ENCODE data around the gene TMEM267.
"Not testable (repeated sequence)": the region's sequence is repeated elsewhere in the genome, so short reads cannot be mapped to it uniquely, and the experiment has no call there.

The TMEM267 gene

DNA sequence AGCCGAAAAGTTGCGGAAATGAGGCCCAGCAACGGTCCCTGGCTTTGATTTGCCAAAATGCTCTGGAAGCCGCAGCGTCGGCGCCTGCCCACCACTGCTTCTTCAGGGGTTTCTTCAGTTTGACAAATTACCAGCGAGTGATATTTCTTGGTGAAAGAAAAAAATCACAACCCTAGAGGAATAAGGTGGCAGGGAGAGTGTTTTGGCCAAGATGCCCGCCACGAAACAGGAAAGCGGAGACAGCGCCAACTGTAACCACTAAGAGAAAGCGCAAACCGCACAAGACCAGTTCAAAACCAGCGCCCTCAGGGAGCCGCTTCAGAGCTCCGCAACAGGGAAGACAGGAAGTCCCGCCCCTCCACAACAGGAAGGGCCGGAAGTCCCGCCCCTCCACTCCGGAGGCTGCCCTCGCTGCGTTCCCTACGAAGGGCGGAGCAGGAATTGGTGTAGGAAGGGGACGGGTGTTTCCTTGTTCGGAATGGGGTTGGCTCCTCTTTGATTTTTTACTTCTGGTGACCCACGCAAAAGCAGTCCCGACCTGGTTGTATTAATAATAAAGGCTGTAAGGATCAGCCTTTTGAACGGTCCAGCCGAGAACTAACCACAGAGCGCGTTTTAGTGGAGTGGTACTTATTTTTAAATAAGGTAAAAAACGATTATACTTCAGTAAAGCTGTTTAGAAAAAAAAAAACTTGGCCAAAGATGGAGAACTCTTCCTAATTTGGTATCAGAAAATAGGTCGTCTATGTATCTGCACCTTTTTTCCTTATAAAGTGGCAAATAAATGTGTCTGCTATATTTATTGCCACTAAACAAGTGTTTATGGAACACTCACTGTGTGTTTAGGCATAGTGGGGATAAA lies 31.4 kb upstream of the TMEM267 start, which contains the start of gene C5orf34:
TSS of gene C5orf34 (minus strand) at position 333 of the 862 bp plus-strand sequence. CDS start 5,809 bp downstream, outside the sequence.
- TF ChIP-seq, protein P1, sequence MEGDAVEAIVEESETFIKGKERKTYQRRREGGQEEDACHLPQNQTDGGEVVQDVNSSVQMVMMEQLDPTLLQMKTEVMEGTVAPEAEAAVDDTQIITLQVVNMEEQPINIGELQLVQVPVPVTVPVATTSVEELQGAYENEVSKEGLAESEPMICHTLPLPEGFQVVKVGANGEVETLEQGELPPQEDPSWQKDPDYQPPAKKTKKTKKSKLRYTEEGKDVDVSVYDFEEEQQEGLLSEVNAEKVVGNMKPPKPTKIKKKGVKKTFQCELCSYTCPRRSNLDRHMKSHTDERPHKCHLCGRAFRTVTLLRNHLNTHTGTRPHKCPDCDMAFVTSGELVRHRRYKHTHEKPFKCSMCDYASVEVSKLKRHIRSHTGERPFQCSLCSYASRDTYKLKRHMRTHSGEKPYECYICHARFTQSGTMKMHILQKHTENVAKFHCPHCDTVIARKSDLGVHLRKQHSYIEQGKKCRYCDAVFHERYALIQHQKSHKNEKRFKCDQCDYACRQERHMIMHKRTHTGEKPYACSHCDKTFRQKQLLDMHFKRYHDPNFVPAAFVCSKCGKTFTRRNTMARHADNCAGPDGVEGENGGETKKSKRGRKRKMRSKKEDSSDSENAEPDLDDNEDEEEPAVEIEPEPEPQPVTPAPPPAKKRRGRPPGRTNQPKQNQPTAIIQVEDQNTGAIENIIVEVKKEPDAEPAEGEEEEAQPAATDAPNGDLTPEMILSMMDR (IDR thresholded peaks at IDR 0.05; ENCODE audit: unreplicated experiment in 3 of 3), result peak in 1 of 3 experiments; percentile 11
- H3K36me3 Mint-ChIP-seq (ENCODE audit: low read depth), result peaks cover 26% of the 10 kb centered on the region
- peaks cover 8% of the 10 kb centered on the region for H3K9me3 Mint-ChIP-seq
- H3K27ac Mint-ChIP-seq, result peak within 1 kb of the TSS; percentile 99
- H3K4me3 Mint-ChIP-seq, result peak within 1 kb of the TSS; percentile 93 to 96 (median 94)
- H3K4me1 Mint-ChIP-seq, result peaks cover 32% of the 10 kb centered on the region
- H3K27me3 Mint-ChIP-seq (ENCODE audit: low read depth), result no peaks in the 10 kb centered on the region

- H3K27me3 Mint-ChIP-seq (ENCODE audit: low read depth), result no peaks in the 10 kb centered on the region
- peaks cover 22% of the 10 kb centered on the region for H3K36me3 Mint-ChIP-seq (ENCODE audit: low read depth)
- peaks cover 8% of the 10 kb centered on the region for H3K9me3 Mint-ChIP-seq
- peak overlapping the region; percentile 99 for H3K27ac Mint-ChIP-seq
- TF ChIP-seq, protein P1 (IDR thresholded peaks at IDR 0.05; ENCODE audit: unreplicated experiment in 3 of 3), result no peak
- peaks cover 32% of the 10 kb centered on the region for H3K4me1 Mint-ChIP-seq
- H3K4me3 Mint-ChIP-seq, result peak overlapping the region; percentile 93 to 96 (median 94)
Measured at GRCh38 chr5:43514471-43514815, 30.8 kb upstream of the TMEM267 start.

DNA sequence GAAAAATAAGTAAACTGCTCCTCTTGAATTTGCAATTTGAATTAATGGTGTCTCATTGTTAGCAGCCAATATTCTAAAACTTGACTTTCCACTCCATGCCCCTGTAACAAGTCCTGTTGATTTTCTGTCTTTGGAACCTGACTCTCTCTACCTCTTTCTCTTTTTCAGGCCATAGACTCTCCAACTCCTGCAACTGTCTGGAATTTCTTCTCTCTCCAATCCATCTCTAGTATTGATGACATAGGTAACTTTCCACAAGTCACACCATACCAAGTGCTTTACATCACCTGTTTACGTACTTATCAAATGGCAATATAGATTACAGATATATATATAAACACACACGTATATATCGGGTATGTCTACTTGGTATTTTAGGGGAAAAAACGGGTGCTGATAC lies 30.4 kb upstream of the TMEM267 start:
- Mint-ChIP-seq H3K4me3 (peak overlapping the region; percentile 93 to 96 (median 94)), H3K27me3 (ENCODE audit: low read depth) (no peaks in the 10 kb centered on the region), H3K36me3 (ENCODE audit: low read depth) (peaks cover 20% of the 10 kb centered on the region), H3K27ac (peak overlapping the region; percentile 99), H3K4me1 (peaks cover 32% of the 10 kb centered on the region), H3K9me3 (peaks cover 8% of the 10 kb centered on the region)
- TF ChIP-seq, protein P1 (IDR thresholded peaks at IDR 0.05; ENCODE audit: unreplicated experiment in 3 of 3), result no peak

- Mint-ChIP-seq H3K36me3 (ENCODE audit: low read depth) (peaks cover 20% of the 10 kb centered on the region), H3K4me1 (peaks cover 28% of the 10 kb centered on the region)
- not testable (repeated sequence) for H3K4me3 Mint-ChIP-seq; H3K27me3 Mint-ChIP-seq (ENCODE audit: low read depth); H3K27ac Mint-ChIP-seq; H3K9me3 Mint-ChIP-seq
Measured at GRCh38 chr5:43511062-43511461, 27.4 kb upstream of the TMEM267 start.

DNA sequence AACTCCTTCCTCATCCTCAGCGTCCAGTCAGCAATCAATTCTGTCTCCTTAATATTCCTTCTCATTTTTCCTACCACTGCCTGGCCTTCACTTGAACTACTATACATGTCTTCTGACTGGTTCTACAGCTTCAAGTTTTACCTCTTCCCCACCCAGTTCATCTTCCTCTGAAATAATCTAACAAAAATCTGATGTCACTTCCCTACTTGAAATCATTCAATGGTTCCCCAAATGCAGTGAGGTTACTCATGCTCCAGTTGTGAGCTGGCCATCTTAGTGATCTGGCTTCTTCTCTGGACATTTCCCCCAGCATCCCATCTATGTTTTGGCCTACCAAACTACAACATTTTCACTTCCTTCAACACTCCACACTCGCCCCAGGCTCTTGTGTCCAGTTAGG lies 14.9 kb upstream of the TMEM267 start:
- no peak overlapping the region for H3K27ac Mint-ChIP-seq
- TF ChIP-seq, protein P1 (IDR thresholded peaks at IDR 0.05; ENCODE audit: unreplicated experiment in 3 of 3), result no peak

DNA sequence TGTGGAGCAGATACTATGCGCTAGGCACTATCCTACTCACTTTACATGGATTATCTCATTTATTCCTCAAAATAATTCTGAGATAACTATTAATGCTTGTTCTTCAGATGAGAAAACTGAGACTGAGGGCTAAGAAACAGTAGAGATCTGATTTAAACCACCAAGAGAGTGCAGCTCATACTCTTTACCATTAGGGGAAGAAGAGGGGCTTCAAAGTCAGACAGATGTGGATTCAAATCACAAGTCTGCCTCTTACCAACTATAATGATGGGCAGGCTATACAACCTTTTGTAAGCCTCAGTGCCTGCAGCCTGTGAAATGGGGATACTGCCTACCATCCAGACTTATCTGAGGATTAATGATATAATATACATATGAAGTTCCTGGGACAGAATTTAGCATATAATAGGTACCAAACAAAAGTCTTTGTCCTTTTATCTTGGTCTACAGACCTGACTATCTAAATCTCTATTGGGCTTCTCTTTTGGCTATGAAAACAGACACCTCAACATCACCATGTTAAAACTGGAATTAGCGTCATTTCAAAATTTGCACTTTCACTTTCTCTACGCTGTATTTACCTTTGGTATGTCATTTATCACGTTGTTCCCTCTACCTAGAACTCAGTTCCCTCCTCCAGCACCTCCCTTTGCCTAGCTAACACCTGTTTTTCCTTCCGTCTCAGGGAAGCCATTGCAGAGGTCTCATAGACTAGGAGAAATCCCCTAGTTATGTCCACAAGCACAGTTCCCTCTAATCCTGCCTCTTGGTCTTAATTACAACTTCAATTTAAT lies 13.8 kb upstream of the TMEM267 start:
- H3K4me3 Mint-ChIP-seq, result no peak overlapping the region
- TF ChIP-seq, protein P1 (IDR thresholded peaks at IDR 0.05; ENCODE audit: unreplicated experiment in 3 of 3), result no peak
- no peaks in the 10 kb centered on the region for H3K4me1 Mint-ChIP-seq
- H3K9me3 Mint-ChIP-seq, result no peaks in the 10 kb centered on the region
- no peaks in the 10 kb centered on the region for H3K27me3 Mint-ChIP-seq (ENCODE audit: low read depth)
- no peak overlapping the region for H3K27ac Mint-ChIP-seq
- H3K36me3 Mint-ChIP-seq (ENCODE audit: low read depth), result no peaks in the 10 kb centered on the region

More for the DNA sequence above, 14.9 kb upstream of the TMEM267 start:
- Mint-ChIP-seq H3K4me1 (no peaks in the 10 kb centered on the region), H3K4me3 (no peak overlapping the region), H3K27me3 (ENCODE audit: low read depth) (no peaks in the 10 kb centered on the region), H3K9me3 (no peaks in the 10 kb centered on the region), H3K36me3 (ENCODE audit: low read depth) (no peaks in the 10 kb centered on the region)
